H1 (cell line): Measurements from ENCODE around the gene ANKRD7. TPM values are rescaled to one million over a fixed set of nuclear protein-coding genes. Genes with fewer than 3 reads are reported as not detected.

Experiments
- CTCF ChIA-PET: fragments of 300-600 bp; sonication (Branson Sonifier 250); formaldehyde crosslinking; loops from one replicate; lab custom pipeline; 2021; ENCODE audit not compliant: partially characterized antibody; lab: Charles Lee
- POLR2A ChIA-PET: fragments of 300-600 bp; sonication (Branson Sonifier 250); formaldehyde crosslinking; loops from one replicate; lab custom pipeline; 2021; ENCODE audit warnings: inconsistent platforms; ENCODE audit not compliant: partially characterized antibody; lab: Charles Lee
- DNase-seq, 2 experiments: peaks; one replicate each; pipeline versions ENCODE4 v3.0.0 to v3.0.0-alpha.2; 2010 to 2022; ENCODE audit warnings: low spot score in 2 of 2, low read depth in 1 of 2, mixed read lengths in 1 of 2
- FAIRE-seq: peaks from 2 replicates; lab custom pipeline; 2011; peaks lifted over from hg19 to GRCh38; lab: Jason Lieb, UNC
- H2AFZ ChIP-seq: 2 replicates; pipeline ENCODE4 v1.8.1; 2012; ENCODE audit warnings: low read length, inconsistent platforms
- H2AK5ac ChIP-seq: 2 replicates; pipeline ENCODE4 v1.6.1; 2013; ENCODE audit warnings: low read depth, low read length
- H2BK120ac ChIP-seq: replicated peaks from 2 replicates; pipeline ENCODE3; 2013; ENCODE audit warnings: low read depth, low read length, inconsistent platforms
- H2BK12ac ChIP-seq: 2 replicates; pipeline ENCODE4 v1.6.1; 2013; ENCODE audit warnings: low read depth, low read length
- H2BK15ac ChIP-seq: 2 replicates; pipeline ENCODE4 v1.6.1; 2013; ENCODE audit warnings: low read length
- H2BK20ac ChIP-seq: 2 replicates; pipeline ENCODE4 v1.6.1; 2013; ENCODE audit warnings: low read length
- H2BK5ac ChIP-seq: 2 replicates; pipeline ENCODE4 v1.6.1; 2013; ENCODE audit warnings: low read depth, low read length
- H3K14ac ChIP-seq: 2 replicates; pipeline ENCODE4 v1.6.1; 2013; ENCODE audit warnings: inconsistent platforms; ENCODE audit not compliant: insufficient read length
- H3K18ac ChIP-seq: 2 replicates; pipeline ENCODE4 v1.6.1; 2013; ENCODE audit warnings: low read length; ENCODE audit errors: extremely low read depth
- H3K23ac ChIP-seq: 2 replicates; pipeline ENCODE4 v1.6.1; 2013; ENCODE audit warnings: inconsistent platforms; ENCODE audit not compliant: insufficient read length
- H3K23me2 ChIP-seq: 2 replicates; pipeline ENCODE4 v1.6.1; 2013; ENCODE audit warnings: low read depth, low read length
- H3K27ac ChIP-seq: 2 replicates; pipeline ENCODE4 v1.6.1; 2011; ENCODE audit warnings: low read depth, low read length, inconsistent platforms
- H3K27me3 ChIP-seq, 4 experiments: replicated peaks in 1 of 4; 1 replicate in 1 of 4; 2 replicates in 3 of 4; pipeline versions ENCODE4 v1.6.1 to v1.8.1; 2011 to 2013; ENCODE audit warnings: low read length in 3 of 4, mild to moderate bottlenecking in 3 of 4, inconsistent platforms in 2 of 4, mixed read lengths in 2 of 4, moderate library complexity in 1 of 4; ENCODE audit not compliant: control insufficient read depth in 3 of 4, insufficient read depth in 3 of 4; ENCODE audit errors: extremely low read depth in 1 of 4
- H3K36me3 ChIP-seq, 4 experiments: 2 replicates each; pipeline versions ENCODE4 v1.6.1 to v1.8.1; 2011 to 2013; ENCODE audit warnings: mild to moderate bottlenecking in 4 of 4, low read length in 3 of 4, moderate library complexity in 2 of 4, control low read depth in 1 of 4, inconsistent platforms in 1 of 4; ENCODE audit not compliant: insufficient read depth in 4 of 4, control insufficient read depth in 2 of 4
- H3K4ac ChIP-seq: replicated peaks from 2 replicates; pipeline ENCODE3; 2013; ENCODE audit warnings: low read length, low read depth, mixed read lengths, inconsistent platforms; ENCODE audit not compliant: insufficient read length
- H3K4me1 ChIP-seq, 4 experiments: replicated peaks in 1 of 4; 1 replicate in 1 of 4; 2 replicates in 3 of 4; pipeline versions ENCODE4 v1.6.1 to v1.8.1; 2011 to 2013; ENCODE audit warnings: low read length in 3 of 4, inconsistent platforms in 2 of 4, mixed read lengths in 1 of 4; ENCODE audit not compliant: insufficient read depth in 4 of 4, control insufficient read depth in 3 of 4
- H3K4me2 ChIP-seq, 2 experiments: 2 replicates each; pipeline versions ENCODE4 v1.6.1 to v1.8.1; 2011 to 2013; ENCODE audit warnings: low read depth in 2 of 2, low read length in 2 of 2, control low read depth in 1 of 2, inconsistent platforms in 1 of 2, mild to moderate bottlenecking in 1 of 2; ENCODE audit not compliant: insufficient read depth in 1 of 2
- H3K4me3 ChIP-seq, 4 experiments: fragments of 200-600, 300-600 bp in 1 of 4; sonication (generic), shearing (Covaris generic), sonication (Bioruptor Twin) in 1 of 4; 2 replicates each; pipeline versions ENCODE4 v1.5.1 to v1.8.1; 2011 to 2016; ENCODE audit warnings: low read length in 4 of 4, low read depth in 3 of 4, control low read depth in 2 of 4, inconsistent platforms in 2 of 4, mild to moderate bottlenecking in 2 of 4, mixed read lengths in 1 of 4, moderate library complexity in 1 of 4; ENCODE audit not compliant: insufficient read depth in 2 of 4; ENCODE audit errors: extremely low read depth in 1 of 4
- H3K56ac ChIP-seq: replicated peaks from 2 replicates; pipeline ENCODE3; 2013; ENCODE audit warnings: low read depth, mild to moderate bottlenecking, mixed read lengths, low read length, inconsistent platforms; ENCODE audit not compliant: insufficient read length
- H3K79me1 ChIP-seq: 2 replicates; pipeline ENCODE4 v1.6.1; 2013; ENCODE audit warnings: low read depth, low read length, control low read depth
- H3K79me2 ChIP-seq, 2 experiments: 2 replicates each; pipeline versions ENCODE4 v1.6.1 to v1.8.1; 2012 to 2013; ENCODE audit warnings: low read length in 2 of 2, mild to moderate bottlenecking in 2 of 2, inconsistent platforms in 1 of 2; ENCODE audit not compliant: insufficient read depth in 2 of 2, control insufficient read depth in 1 of 2
- H3K9ac ChIP-seq, 4 experiments: replicated peaks in 1 of 4; 1 replicate in 1 of 4; 2 replicates in 3 of 4; pipeline versions ENCODE4 v1.6.1 to v1.8.1; 2011 to 2013; ENCODE audit warnings: low read depth in 3 of 4, low read length in 3 of 4, control low read depth in 2 of 4, mild to moderate bottlenecking in 2 of 4, moderate library complexity in 2 of 4, inconsistent platforms in 1 of 4; ENCODE audit errors: extremely low read depth in 1 of 4
- H3K9me3 ChIP-seq, 2 experiments: 2 replicates each; pipeline versions ENCODE4 v1.6.1 to v1.8.1; 2012 to 2013; ENCODE audit warnings: mild to moderate bottlenecking in 2 of 2, moderate library complexity in 2 of 2, control low read depth in 1 of 2, inconsistent platforms in 1 of 2, low read depth in 1 of 2, low read length in 1 of 2, mixed read lengths in 1 of 2; ENCODE audit not compliant: insufficient read depth in 2 of 2
- H4K20me1 ChIP-seq, 2 experiments: replicated peaks in 1 of 2; 2 replicates each; pipeline versions ENCODE3 to v1.8.1; 2011 to 2013; ENCODE audit warnings: inconsistent platforms in 2 of 2, low read length in 2 of 2, mild to moderate bottlenecking in 1 of 2; ENCODE audit not compliant: insufficient read depth in 2 of 2, control insufficient read depth in 1 of 2
- H4K5ac ChIP-seq: 2 replicates; pipeline ENCODE4 v1.6.1; 2013; ENCODE audit warnings: low read length, low read depth, mixed read lengths, inconsistent platforms; ENCODE audit not compliant: insufficient read length
- H4K8ac ChIP-seq: 2 replicates; pipeline ENCODE4 v1.8.0; 2013; ENCODE audit warnings: mild to moderate bottlenecking, moderate library complexity, low read length, inconsistent platforms; ENCODE audit not compliant: insufficient read depth; ENCODE audit errors: extremely low read depth
- H4K91ac ChIP-seq: replicated peaks from 2 replicates; pipeline ENCODE3; 2013; ENCODE audit warnings: low read length, mixed read lengths, inconsistent platforms; ENCODE audit not compliant: insufficient read length
- BRCA1 ChIP-seq: IDR thresholded peaks from 2 replicates; pipeline ENCODE4 v1.6.1; 2012; ENCODE audit warnings: low read depth, low read length, improper control_type of control experiment
- CREB1 ChIP-seq: IDR thresholded peaks from 2 replicates; pipeline ENCODE4 v1.6.1; 2012; ENCODE audit warnings: inconsistent platforms
- EZH2 ChIP-seq: fragments of 200-600 bp; sonication (generic); IDR thresholded peaks from 2 replicates; pipeline ENCODE4 v1.7.1; 2012; ENCODE audit warnings: low read depth, mild to moderate bottlenecking, moderate library complexity, low read length, inconsistent platforms; ENCODE audit not compliant: severe bottlenecking
- JUND ChIP-seq: IDR thresholded peaks from 2 replicates; pipeline ENCODE4 v1.6.1; 2011; ENCODE audit warnings: mild to moderate bottlenecking, improper control_type of control experiment, low read length
- KDM1A ChIP-seq: fragments of 200-600, 300-600 bp; sonication (generic); IDR thresholded peaks from 2 replicates; pipeline ENCODE4 v1.7.1; 2016; ENCODE audit warnings: mild to moderate bottlenecking, low read length, borderline replicate concordance
- RNF2 ChIP-seq: fragments of 200-900, 300-1000 bp; sonication (generic); IDR thresholded peaks from 2 replicates; pipeline ENCODE4 v1.7.1; 2016; ENCODE audit warnings: borderline replicate concordance, low read depth, mild to moderate bottlenecking, antibody characterized with exemption, low read length; ENCODE audit not compliant: poor library complexity, severe bottlenecking; ENCODE audit errors: missing control alignments
- SIRT6 ChIP-seq: IDR thresholded peaks from one replicate; pipeline ENCODE4 v1.7.1; 2012; ENCODE audit warnings: low read length, inconsistent platforms
- SIX5 ChIP-seq: IDR thresholded peaks from 2 replicates; pipeline ENCODE4 v1.6.1; 2011; ENCODE audit warnings: mild to moderate bottlenecking, low read depth, low read length
- SP2 ChIP-seq: IDR thresholded peaks from 2 replicates; pipeline ENCODE4 v1.6.1; 2012; ENCODE audit warnings: mild to moderate bottlenecking, low read length, inconsistent platforms
- SP4 ChIP-seq: IDR thresholded peaks from 2 replicates; pipeline ENCODE4 v1.6.1; 2012; ENCODE audit warnings: low read length, inconsistent platforms
- TBP ChIP-seq: IDR thresholded peaks from 2 replicates; pipeline ENCODE4 v1.6.1; 2011; ENCODE audit warnings: low read depth, low read length, improper control_type of control experiment
- TCF12 ChIP-seq: IDR thresholded peaks from 2 replicates; pipeline ENCODE4 v1.6.1; 2011; ENCODE audit warnings: low read depth, mild to moderate bottlenecking, low read length
- WGBS, 2 experiments: shearing (Covaris generic) in 1 of 2; methylation state at CpG; one replicate each; pipeline versions ENCODE4 v1.1.6 to v1.1.7; 2013 to 2015; ENCODE audit warnings: low lambda C conversion rate in 2 of 2, mixed read lengths in 2 of 2, inconsistent platforms in 1 of 2, low coverage in 1 of 2, missing lambda C conversion rate in 1 of 2; ENCODE audit not compliant: insufficient replicate concordance in 2 of 2, insufficient coverage in 1 of 2, insufficient read length in 1 of 2; ENCODE audit errors: extremely low coverage in 1 of 2, missing lambda C conversion rate in 1 of 2; 5-methylcytosine and 5-hydroxymethylcytosine counted together
- polyA plus RNA-seq, 7 experiments: library from polyadenylated mRNA; depleted of rRNA in 3 of 7; stranded (reverse) in 5 of 7; unstranded in 2 of 7; fragments of >200 nt in 5 of 7; fragments of 200-250 nt in 2 of 7; gene quantifications; 1 replicate in 5 of 7; 2 replicates in 1 of 7; 4 replicates in 1 of 7; pipeline versions ENCODE4 v1.2.1 to v1.2.3, GENCODE V29; 2011 to 2013; ENCODE audit warnings: missing spikeins in 2 of 7, mixed read lengths in 2 of 7
- total RNA-seq: library from RNA; stranded (reverse); fragmentation: NEBNext Ultra II Directional; extraction: Animal tissue kit (Norgen Biotek cat#: 25700); gene quantifications from 2 replicates; pipeline ENCODE4 v1.2.1, GENCODE V29; 2021
- TF ChIP-seq, protein P1 (sequence below): IDR thresholded peaks from 2 replicates; pipeline ENCODE4 v1.6.1; 2011; ENCODE audit warnings: low read length, improper control_type of control experiment
- TF ChIP-seq, protein P2 (sequence below): IDR thresholded peaks from 2 replicates; pipeline ENCODE4 v1.6.1; 2011; ENCODE audit warnings: low read depth, mild to moderate bottlenecking, low read length; ENCODE audit not compliant: insufficient read depth

The ANKRD7 gene
- total and polyA plus RNA-seq, 2 of the 8 experiments (the other 6 are each of a cell fraction or from before 2014, with no cell fraction given) = not detected

DNA sequence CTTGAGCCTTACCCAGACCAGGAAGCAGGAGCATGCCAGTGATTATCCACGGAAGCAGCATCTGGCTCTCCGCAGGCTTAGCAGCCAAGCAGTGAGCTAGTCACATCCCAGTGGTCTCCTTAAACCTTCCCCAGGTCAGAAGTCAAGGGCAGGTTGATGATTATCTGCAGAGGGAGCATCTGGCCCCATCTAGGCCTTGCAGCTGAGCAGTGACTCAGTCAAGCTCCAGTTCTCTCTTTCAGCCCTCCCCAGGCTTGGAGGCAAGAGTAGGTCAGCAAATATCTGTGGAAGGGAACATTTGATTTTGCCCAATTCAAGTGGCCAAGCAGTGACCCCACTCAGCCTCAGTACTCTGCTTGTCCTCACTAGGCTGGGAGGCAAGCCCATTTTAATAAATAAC, 61.6 kb downstream of the ANKRD7 start:
- Histone ChIP-seq H4K91ac (no peak overlapping the region), H2BK20ac (no peak overlapping the region), H3K23me2 (no peaks in the 10 kb centered on the region), H3K18ac (no peak overlapping the region), H3K36me3 (no peaks in the 10 kb centered on the region), H2AK5ac (no peak overlapping the region), H3K4me1 (0 out of 7 replicates have a peak, but pooled peaks cover 0 to 2% (median 0%) of the 10 kb centered on the region in 4 experiments), H3K23ac (no peak overlapping the region), H3K4ac (no peak overlapping the region), H3K79me1 (no peaks in the 10 kb centered on the region), H2BK5ac (no peak overlapping the region), H4K8ac (no peak overlapping the region), H2AFZ (no peak overlapping the region), H3K14ac (no peak overlapping the region), H4K5ac (no peak overlapping the region), H3K27me3 (no peaks in the 10 kb centered on the region), H3K4me2 (no peak overlapping the region), H2BK120ac (no peak overlapping the region), H3K4me3 (no peak overlapping the region), H2BK12ac (no peak overlapping the region), H3K79me2 (no peaks in the 10 kb centered on the region), H4K20me1 (no peaks in the 10 kb centered on the region), H3K9ac (no peak overlapping the region), H2BK15ac (no peak overlapping the region), H3K9me3 (peaks cover 4% of the 10 kb centered on the region in 2 experiments; a peak in 3 of 4 replicates), H3K56ac (no peak overlapping the region), H3K27ac (no peak overlapping the region)
- CTCF ChIA-PET = no interaction called here
- FAIRE-seq (no peak), DNase-seq (no peak)
- 90% methylated on average over 2 of the region's 2 CpGs; no CpG with 5 or more reads in 1 of the 2 experiments for whole genome bisulfite sequencing, 2 experiments
- TF ChIP-seq RNF2 = no peak
- no peak for TF ChIP-seq TCF12
- TF ChIP-seq JUND = no peak
- TF ChIP-seq, protein P1, sequence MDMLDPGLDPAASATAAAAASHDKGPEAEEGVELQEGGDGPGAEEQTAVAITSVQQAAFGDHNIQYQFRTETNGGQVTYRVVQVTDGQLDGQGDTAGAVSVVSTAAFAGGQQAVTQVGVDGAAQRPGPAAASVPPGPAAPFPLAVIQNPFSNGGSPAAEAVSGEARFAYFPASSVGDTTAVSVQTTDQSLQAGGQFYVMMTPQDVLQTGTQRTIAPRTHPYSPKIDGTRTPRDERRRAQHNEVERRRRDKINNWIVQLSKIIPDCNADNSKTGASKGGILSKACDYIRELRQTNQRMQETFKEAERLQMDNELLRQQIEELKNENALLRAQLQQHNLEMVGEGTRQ = no peak
- no peak for TF ChIP-seq EZH2
- no peak for TF ChIP-seq SP4
- TF ChIP-seq CREB1 = no peak
- TF ChIP-seq BRCA1 = no peak
- no peak for TF ChIP-seq KDM1A
- TF ChIP-seq, protein P2, sequence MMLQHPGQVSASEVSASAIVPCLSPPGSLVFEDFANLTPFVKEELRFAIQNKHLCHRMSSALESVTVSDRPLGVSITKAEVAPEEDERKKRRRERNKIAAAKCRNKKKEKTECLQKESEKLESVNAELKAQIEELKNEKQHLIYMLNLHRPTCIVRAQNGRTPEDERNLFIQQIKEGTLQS = no peak
- no peak for TF ChIP-seq SIX5
- TF ChIP-seq SIRT6 = no peak
- no peak for TF ChIP-seq SP2
- TF ChIP-seq TBP = no peak
- POLR2A ChIA-PET = no interaction called here
